Measurements from ENCODE around the gene DDX47. TPM values are rescaled to one million over a fixed set of nuclear protein-coding genes. Genes with fewer than 3 reads are reported as not detected.

DDX47 gene
- total and polyA plus RNA-seq, 2 experiments from 2014 or later: 54.0 to 90.8 TPM

DNA sequence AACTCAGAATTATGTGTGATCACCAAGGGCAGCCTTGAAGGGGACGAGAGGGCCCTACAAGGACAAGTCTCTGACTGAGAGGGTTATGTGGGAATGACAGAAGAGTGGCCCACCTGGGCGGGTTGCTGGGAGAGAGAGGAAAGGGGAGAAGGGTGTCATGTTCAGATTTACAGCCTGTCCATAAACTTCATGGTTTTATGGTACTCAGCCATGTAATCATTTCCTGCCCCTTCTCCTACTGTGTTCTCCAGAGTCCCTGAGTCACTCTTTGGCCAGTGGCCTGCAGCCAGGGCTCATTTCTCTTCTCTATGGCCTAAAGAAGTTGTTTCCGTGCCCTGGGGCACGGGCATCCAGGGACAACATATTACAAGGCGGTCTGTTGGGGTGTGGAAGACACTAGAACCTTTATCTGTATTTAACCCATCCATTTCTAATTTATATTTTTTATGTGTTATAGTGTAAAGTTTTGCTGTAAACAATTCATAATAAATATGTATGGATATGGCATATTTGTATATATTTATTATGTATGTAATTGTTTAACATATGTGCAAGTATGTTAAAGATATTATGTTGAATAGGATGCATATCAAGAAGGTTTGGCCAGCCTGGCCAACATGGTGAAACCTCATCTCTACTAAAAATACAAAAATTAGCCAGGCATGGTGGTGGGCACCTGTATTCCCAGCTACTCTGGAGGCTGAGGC lies 26.9 kb downstream of the DDX47 start:
- peaks cover 13% of the 10 kb centered on the region for H3K4me1 Mint-ChIP-seq
- H3K4me1 ChIP-seq (ENCODE audit: insufficient read depth): 0 out of 2 replicates have a peak, but pooled peaks cover 4% of the 10 kb centered on the region
- peaks cover 3% of the 10 kb centered on the region; the same call in 1 of the 3 replicates for H3K9me3 Mint-ChIP-seq
- H3K79me2 ChIP-seq (replicated peaks; ENCODE audit: insufficient read depth): no peaks in the 10 kb centered on the region
- no peaks in the 10 kb centered on the region for H3K9me2 ChIP-seq (ENCODE audit: insufficient read depth)
- no peak for ATAC-seq
- H3F3A ChIP-seq (replicated peaks; ENCODE audit: low read depth): no peaks in the 10 kb centered on the region
- H3K27ac Mint-ChIP-seq: no peak overlapping the region
- no peak overlapping the region for H3K27ac ChIP-seq (ENCODE audit: low read depth)
- TF ChIP-seq EZH2 (IDR thresholded peaks at IDR 0.05; ENCODE audit: low read depth, unreplicated experiment) (no peak), STAT1 (IDR thresholded peaks at IDR 0.05; ENCODE audit: unreplicated experiment) (no peak), CREB1 (CRISPR knock-in tag; IDR thresholded peaks at IDR 0.05; ENCODE audit: low read depth) (no peak), ZNF331 (CRISPR knock-in tag; IDR thresholded peaks at IDR 0.05; ENCODE audit: low read depth) (no peak), EZH2phosphoT487 (IDR thresholded peaks at IDR 0.05; ENCODE audit: unreplicated experiment) (no peak), POLR2AphosphoS5 (IDR thresholded peaks at IDR 0.05; ENCODE audit: low read depth) (no peak), JUNB (IDR thresholded peaks at IDR 0.05; ENCODE audit: unreplicated experiment) (no peak), ZNF114 (CRISPR knock-in tag; IDR thresholded peaks at IDR 0.05) (no peak), NANOG (IDR thresholded peaks at IDR 0.05; ENCODE audit: borderline replicate concordance) (no peak)
- TF ChIP-seq, protein P1, sequence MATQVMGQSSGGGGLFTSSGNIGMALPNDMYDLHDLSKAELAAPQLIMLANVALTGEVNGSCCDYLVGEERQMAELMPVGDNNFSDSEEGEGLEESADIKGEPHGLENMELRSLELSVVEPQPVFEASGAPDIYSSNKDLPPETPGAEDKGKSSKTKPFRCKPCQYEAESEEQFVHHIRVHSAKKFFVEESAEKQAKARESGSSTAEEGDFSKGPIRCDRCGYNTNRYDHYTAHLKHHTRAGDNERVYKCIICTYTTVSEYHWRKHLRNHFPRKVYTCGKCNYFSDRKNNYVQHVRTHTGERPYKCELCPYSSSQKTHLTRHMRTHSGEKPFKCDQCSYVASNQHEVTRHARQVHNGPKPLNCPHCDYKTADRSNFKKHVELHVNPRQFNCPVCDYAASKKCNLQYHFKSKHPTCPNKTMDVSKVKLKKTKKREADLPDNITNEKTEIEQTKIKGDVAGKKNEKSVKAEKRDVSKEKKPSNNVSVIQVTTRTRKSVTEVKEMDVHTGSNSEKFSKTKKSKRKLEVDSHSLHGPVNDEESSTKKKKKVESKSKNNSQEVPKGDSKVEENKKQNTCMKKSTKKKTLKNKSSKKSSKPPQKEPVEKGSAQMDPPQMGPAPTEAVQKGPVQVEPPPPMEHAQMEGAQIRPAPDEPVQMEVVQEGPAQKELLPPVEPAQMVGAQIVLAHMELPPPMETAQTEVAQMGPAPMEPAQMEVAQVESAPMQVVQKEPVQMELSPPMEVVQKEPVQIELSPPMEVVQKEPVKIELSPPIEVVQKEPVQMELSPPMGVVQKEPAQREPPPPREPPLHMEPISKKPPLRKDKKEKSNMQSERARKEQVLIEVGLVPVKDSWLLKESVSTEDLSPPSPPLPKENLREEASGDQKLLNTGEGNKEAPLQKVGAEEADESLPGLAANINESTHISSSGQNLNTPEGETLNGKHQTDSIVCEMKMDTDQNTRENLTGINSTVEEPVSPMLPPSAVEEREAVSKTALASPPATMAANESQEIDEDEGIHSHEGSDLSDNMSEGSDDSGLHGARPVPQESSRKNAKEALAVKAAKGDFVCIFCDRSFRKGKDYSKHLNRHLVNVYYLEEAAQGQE (IDR thresholded peaks at IDR 0.05; ENCODE audit: unreplicated experiment): no peak
- TF ChIP-seq, protein P2, sequence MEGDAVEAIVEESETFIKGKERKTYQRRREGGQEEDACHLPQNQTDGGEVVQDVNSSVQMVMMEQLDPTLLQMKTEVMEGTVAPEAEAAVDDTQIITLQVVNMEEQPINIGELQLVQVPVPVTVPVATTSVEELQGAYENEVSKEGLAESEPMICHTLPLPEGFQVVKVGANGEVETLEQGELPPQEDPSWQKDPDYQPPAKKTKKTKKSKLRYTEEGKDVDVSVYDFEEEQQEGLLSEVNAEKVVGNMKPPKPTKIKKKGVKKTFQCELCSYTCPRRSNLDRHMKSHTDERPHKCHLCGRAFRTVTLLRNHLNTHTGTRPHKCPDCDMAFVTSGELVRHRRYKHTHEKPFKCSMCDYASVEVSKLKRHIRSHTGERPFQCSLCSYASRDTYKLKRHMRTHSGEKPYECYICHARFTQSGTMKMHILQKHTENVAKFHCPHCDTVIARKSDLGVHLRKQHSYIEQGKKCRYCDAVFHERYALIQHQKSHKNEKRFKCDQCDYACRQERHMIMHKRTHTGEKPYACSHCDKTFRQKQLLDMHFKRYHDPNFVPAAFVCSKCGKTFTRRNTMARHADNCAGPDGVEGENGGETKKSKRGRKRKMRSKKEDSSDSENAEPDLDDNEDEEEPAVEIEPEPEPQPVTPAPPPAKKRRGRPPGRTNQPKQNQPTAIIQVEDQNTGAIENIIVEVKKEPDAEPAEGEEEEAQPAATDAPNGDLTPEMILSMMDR (conservative IDR thresholded peaks at IDR 0.05; ENCODE audit: low read depth in 2 of 2): no peak
- TF ChIP-seq, protein P3, sequence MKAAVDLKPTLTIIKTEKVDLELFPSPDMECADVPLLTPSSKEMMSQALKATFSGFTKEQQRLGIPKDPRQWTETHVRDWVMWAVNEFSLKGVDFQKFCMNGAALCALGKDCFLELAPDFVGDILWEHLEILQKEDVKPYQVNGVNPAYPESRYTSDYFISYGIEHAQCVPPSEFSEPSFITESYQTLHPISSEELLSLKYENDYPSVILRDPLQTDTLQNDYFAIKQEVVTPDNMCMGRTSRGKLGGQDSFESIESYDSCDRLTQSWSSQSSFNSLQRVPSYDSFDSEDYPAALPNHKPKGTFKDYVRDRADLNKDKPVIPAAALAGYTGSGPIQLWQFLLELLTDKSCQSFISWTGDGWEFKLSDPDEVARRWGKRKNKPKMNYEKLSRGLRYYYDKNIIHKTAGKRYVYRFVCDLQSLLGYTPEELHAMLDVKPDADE (IDR thresholded peaks at IDR 0.05): no peak
- TF ChIP-seq, protein P4, sequence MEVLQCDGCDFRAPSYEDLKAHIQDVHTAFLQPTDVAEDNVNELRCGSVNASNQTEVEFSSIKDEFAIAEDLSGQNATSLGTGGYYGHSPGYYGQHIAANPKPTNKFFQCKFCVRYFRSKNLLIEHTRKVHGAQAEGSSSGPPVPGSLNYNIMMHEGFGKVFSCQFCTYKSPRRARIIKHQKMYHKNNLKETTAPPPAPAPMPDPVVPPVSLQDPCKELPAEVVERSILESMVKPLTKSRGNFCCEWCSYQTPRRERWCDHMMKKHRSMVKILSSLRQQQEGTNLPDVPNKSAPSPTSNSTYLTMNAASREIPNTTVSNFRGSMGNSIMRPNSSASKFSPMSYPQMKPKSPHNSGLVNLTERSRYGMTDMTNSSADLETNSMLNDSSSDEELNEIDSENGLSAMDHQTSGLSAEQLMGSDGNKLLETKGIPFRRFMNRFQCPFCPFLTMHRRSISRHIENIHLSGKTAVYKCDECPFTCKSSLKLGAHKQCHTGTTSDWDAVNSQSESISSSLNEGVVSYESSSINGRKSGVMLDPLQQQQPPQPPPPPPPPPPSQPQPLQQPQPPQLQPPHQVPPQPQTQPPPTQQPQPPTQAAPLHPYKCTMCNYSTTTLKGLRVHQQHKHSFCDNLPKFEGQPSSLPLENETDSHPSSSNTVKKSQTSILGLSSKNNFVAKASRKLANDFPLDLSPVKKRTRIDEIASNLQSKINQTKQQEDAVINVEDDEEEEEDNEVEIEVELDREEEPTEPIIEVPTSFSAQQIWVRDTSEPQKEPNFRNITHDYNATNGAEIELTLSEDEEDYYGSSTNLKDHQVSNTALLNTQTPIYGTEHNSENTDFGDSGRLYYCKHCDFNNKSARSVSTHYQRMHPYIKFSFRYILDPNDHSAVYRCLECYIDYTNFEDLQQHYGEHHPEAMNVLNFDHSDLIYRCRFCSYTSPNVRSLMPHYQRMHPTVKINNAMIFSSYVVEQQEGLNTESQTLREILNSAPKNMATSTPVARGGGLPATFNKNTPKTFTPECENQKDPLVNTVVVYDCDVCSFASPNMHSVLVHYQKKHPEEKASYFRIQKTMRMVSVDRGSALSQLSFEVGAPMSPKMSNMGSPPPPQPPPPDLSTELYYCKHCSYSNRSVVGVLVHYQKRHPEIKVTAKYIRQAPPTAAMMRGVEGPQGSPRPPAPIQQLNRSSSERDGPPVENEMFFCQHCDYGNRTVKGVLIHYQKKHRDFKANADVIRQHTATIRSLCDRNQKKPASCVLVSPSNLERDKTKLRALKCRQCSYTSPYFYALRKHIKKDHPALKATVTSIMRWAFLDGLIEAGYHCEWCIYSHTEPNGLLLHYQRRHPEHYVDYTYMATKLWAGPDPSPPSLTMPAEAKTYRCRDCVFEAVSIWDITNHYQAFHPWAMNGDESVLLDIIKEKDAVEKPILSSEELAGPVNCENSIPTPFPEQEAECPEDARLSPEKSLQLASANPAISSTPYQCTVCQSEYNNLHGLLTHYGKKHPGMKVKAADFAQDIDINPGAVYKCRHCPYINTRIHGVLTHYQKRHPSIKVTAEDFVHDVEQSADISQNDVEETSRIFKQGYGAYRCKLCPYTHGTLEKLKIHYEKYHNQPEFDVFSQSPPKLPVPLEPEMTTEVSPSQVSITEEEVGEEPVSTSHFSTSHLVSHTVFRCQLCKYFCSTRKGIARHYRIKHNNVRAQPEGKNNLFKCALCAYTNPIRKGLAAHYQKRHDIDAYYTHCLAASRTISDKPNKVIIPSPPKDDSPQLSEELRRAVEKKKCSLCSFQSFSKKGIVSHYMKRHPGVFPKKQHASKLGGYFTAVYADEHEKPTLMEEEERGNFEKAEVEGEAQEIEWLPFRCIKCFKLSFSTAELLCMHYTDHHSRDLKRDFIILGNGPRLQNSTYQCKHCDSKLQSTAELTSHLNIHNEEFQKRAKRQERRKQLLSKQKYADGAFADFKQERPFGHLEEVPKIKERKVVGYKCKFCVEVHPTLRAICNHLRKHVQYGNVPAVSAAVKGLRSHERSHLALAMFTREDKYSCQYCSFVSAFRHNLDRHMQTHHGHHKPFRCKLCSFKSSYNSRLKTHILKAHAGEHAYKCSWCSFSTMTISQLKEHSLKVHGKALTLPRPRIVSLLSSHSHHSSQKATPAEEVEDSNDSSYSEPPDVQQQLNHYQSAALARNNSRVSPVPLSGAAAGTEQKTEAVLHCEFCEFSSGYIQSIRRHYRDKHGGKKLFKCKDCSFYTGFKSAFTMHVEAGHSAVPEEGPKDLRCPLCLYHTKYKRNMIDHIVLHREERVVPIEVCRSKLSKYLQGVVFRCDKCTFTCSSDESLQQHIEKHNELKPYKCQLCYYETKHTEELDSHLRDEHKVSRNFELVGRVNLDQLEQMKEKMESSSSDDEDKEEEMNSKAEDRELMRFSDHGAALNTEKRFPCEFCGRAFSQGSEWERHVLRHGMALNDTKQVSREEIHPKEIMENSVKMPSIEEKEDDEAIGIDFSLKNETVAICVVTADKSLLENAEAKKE (CRISPR knock-in tag; IDR thresholded peaks at IDR 0.05): no peak
- H3K27me3 Mint-ChIP-seq (ENCODE audit: insufficient read depth, low read depth, poor library complexity): peaks cover 2% of the 10 kb centered on the region
- H3K4me2 ChIP-seq: no peak overlapping the region
- no peaks in the 10 kb centered on the region for H3K27me3 ChIP-seq (ENCODE audit: insufficient read depth)
- H3K36me3 Mint-ChIP-seq (ENCODE audit: low read depth): 0 out of 3 replicates have a peak, but pooled peaks cover 8% of the 10 kb centered on the region
- no peak overlapping the region for H3K4me3 ChIP-seq
- 0 out of 2 replicates have a peak, but pooled peaks cover 5% of the 10 kb centered on the region for H4K20me1 ChIP-seq (replicated peaks; ENCODE audit: insufficient read depth)
- H2AFZ ChIP-seq: no peak overlapping the region
- no peak overlapping the region for H3K4me3 Mint-ChIP-seq
- no peak for DNase-seq (ENCODE audit: low spot score)
- H3K36me3 ChIP-seq (ENCODE audit: insufficient read depth): no peaks in the 10 kb centered on the region

Measured in GM23338 (cell line).